Right lobe of liver (tissue), 6 donors: ENCODE data around the gene GPR84. TPM values are rescaled to one million over a fixed set of nuclear protein-coding genes. Genes with fewer than 3 reads are reported as not detected.

Experiments
- ATAC-seq, 4 donors: fragments of 200-7000 bp; cut with Tn5 transposase; one replicate each; pipeline ENCODE4 v1.9.1; 2020; ENCODE audit warnings: mild to moderate bottlenecking in 4 of 4, moderate library complexity in 4 of 4
- DNase-seq, 3 donors: peaks; one replicate each; pipeline ENCODE4 v3.0.0-alpha.2; 2020
- H3K27ac ChIP-seq, 3 donors: fragments of 200-600 bp; one replicate each; pipeline ENCODE4 v1.8.0; 2022
- H3K27me3 ChIP-seq, 2 donors: fragments of 200-600 bp; one replicate each; pipeline ENCODE4 v1.8.0; 2022
- H3K36me3 ChIP-seq, 4 donors: fragments of 200-600 bp; sonication (generic) in 1 of 4; one replicate each; pipeline versions ENCODE4 v1.5.1 to v1.8.0; 2017 to 2022; ENCODE audit warnings: control low read depth in 1 of 4
- H3K4me1 ChIP-seq, 4 donors: fragments of 200-600 bp; sonication (generic) in 1 of 4; one replicate each; pipeline versions ENCODE4 v1.5.1 to v1.8.0; 2017 to 2022; ENCODE audit warnings: control low read depth in 1 of 4
- H3K4me3 ChIP-seq, 3 donors: fragments of 200-600 bp; one replicate each; pipeline ENCODE4 v1.8.0; 2022
- H3K9me3 ChIP-seq, 4 donors: fragments of 200-600 bp; sonication (generic) in 1 of 4; one replicate each; pipeline versions ENCODE4 v1.5.1 to v1.8.0; 2017 to 2022; ENCODE audit warnings: control low read depth in 1 of 4
- POLR2A ChIP-seq: fragments of 450-650 bp; IDR thresholded peaks from one replicate; pipeline ENCODE4 v1.6.1; 2017; ENCODE audit warnings: antibody characterized with exemption, mild to moderate bottlenecking
- WGBS: methylation state at CpG from one replicate; pipeline ENCODE4 v1.1.6; 2018; ENCODE audit warnings: low coverage, low lambda C conversion rate; ENCODE audit not compliant: insufficient coverage; ENCODE audit errors: missing lambda C conversion rate; 5-methylcytosine and 5-hydroxymethylcytosine counted together
- intact Hi-C, 2 donors: fragments of 100-400 bp; cut with DNase I; formaldehyde crosslinking; loops; one replicate each; pipeline versions ENCODE4 v1.11.2 to v1.14.1; 2022
- total RNA-seq, 6 experiments: library from RNA; depleted of rRNA in 2 of 6; stranded (reverse); fragments of >200 nt in 2 of 6; fragmentation: NEBNext Ultra II Directional in 3 of 6; extraction: Animal tissue kit (Norgen Biotek cat#: 25700) in 3 of 6; gene quantifications; one replicate each; pipeline versions ENCODE4 v1.1.0 to v1.2.4, GENCODE V29; 2016 to 2023
- TF ChIP-seq, protein P1 (sequence below), 4 donors: fragments of 200-600 bp in 3 of 4; fragments of 450-650 bp in 1 of 4; IDR thresholded peaks; one replicate each; pipeline versions ENCODE4 v1.5.1 to v1.8.0; 2016 to 2022; ENCODE audit warnings: antibody characterized with exemption in 4 of 4, mild to moderate bottlenecking in 2 of 4
- donor health status: DM: no; HTN: yes; CAD: no.
- donor health status: DM: no; HTN: no; CAD: no.
- donor health status: DM: no; HTN: no; CAD: no.
- donor health status: DM: no; HTN: yes; CAD: no.
- donor health status: DM: no; HTN: yes; CAD: no.

The GPR84 gene
- total RNA-seq, 6 experiments from 2014 or later = 0.35 TPM; not detected in 5

- TF ChIP-seq, protein P1, sequence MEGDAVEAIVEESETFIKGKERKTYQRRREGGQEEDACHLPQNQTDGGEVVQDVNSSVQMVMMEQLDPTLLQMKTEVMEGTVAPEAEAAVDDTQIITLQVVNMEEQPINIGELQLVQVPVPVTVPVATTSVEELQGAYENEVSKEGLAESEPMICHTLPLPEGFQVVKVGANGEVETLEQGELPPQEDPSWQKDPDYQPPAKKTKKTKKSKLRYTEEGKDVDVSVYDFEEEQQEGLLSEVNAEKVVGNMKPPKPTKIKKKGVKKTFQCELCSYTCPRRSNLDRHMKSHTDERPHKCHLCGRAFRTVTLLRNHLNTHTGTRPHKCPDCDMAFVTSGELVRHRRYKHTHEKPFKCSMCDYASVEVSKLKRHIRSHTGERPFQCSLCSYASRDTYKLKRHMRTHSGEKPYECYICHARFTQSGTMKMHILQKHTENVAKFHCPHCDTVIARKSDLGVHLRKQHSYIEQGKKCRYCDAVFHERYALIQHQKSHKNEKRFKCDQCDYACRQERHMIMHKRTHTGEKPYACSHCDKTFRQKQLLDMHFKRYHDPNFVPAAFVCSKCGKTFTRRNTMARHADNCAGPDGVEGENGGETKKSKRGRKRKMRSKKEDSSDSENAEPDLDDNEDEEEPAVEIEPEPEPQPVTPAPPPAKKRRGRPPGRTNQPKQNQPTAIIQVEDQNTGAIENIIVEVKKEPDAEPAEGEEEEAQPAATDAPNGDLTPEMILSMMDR (IDR thresholded peaks at IDR 0.05) = peak; percentile 40 to 73 (median 64)
- no peak for TF ChIP-seq POLR2A
- H3K27me3 ChIP-seq = no peaks in the 10 kb centered on the region
- DNase-seq = no peak
- ATAC-seq = peak; percentile 40 to 63 (median 56)
- intact Hi-C loops = loop anchor here in 1 of 2 donors (5.0 kb wide), 1 partner anchor 48 kb away; no protein-coding TSS in a partner anchor
- no peak overlapping the region for H3K27ac ChIP-seq
- H3K36me3 ChIP-seq = peaks cover 20 to 47% (median 35%) of the 10 kb centered on the region in 4 donors
- WGBS = 21% methylated on average over 4 of the region's 4 CpGs
- H3K4me3 ChIP-seq = no peak overlapping the region
- no peaks in the 10 kb centered on the region for H3K9me3 ChIP-seq
- H3K4me1 ChIP-seq = no peaks in the 10 kb centered on the region
Observed at GRCh38 chr12:54394281-54394719, 30.0 kb upstream of the GPR84 start.

- no peaks in the 10 kb centered on the region for H3K27me3 ChIP-seq
- DNase-seq = no peak
- intact Hi-C loops = loop anchor here in 1 of 2 donors (5.0 kb wide), 1 partner anchor 49 kb away; no protein-coding TSS in a partner anchor
- no peaks in the 10 kb centered on the region for H3K9me3 ChIP-seq
- no peak overlapping the region for H3K4me3 ChIP-seq
- peaks cover 15 to 42% (median 32%) of the 10 kb centered on the region in 4 donors for H3K36me3 ChIP-seq
- ATAC-seq = no peak
- WGBS = 59% methylated on average over 3 of the region's 3 CpGs
- no peak overlapping the region for H3K27ac ChIP-seq
- no peaks in the 10 kb centered on the region for H3K4me1 ChIP-seq
- TF ChIP-seq, protein P1 (IDR thresholded peaks at IDR 0.05) = no peak
- TF ChIP-seq POLR2A = no peak
Observed at GRCh38 chr12:54393743-54394142, 29.5 kb upstream of the GPR84 start.

DNA sequence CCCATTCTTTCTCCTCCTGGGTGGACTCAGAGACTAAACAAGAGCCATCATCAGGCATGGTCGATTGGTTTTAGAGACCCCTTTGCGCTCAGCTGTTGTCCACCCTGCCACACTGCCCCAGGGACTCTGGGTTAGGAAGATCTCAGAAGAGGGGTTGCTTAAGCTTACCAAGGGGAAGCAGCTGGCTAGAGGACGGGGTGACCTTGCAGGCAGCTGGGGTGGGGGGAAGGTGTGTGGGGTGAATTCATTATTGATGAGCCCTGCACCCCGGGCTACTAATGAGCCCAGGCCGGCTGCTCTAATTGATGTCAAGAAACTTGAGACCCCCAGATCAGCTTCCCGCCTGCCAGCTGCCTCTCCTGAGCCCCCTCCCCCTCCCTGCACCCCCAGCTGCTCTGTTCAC, 28.9 kb upstream of the GPR84 start:
- Histone ChIP-seq H3K36me3 (peaks cover 12 to 36% (median 26%) of the 10 kb centered on the region in 4 donors), H3K9me3 (no peaks in the 10 kb centered on the region), H3K27me3 (no peaks in the 10 kb centered on the region), H3K4me1 (no peaks in the 10 kb centered on the region), H3K4me3 (no peak overlapping the region), H3K27ac (no peak overlapping the region)
- ATAC-seq (no peak), DNase-seq (no peak)
- intact Hi-C loops = loop anchor here in 1 of 2 donors (5.0 kb wide), 1 partner anchor 49 kb away; no protein-coding TSS in a partner anchor
- 69% methylated on average over 4 of the region's 6 CpGs for WGBS
- TF ChIP-seq, protein P1 (IDR thresholded peaks at IDR 0.05) = no peak
- TF ChIP-seq POLR2A = no peak

- intact Hi-C loops = loop anchor here in 1 of 2 donors (5.0 kb wide), 1 partner anchor 50 kb away; no protein-coding TSS in a partner anchor
- TF ChIP-seq POLR2A = no peak
- TF ChIP-seq, protein P1 (IDR thresholded peaks at IDR 0.05) = no peak
- Histone ChIP-seq H3K4me3 (no peak overlapping the region), H3K36me3 (peaks cover 8 to 31% (median 22%) of the 10 kb centered on the region in 4 donors), H3K4me1 (no peaks in the 10 kb centered on the region), H3K27ac (no peak overlapping the region), H3K9me3 (no peaks in the 10 kb centered on the region), H3K27me3 (no peaks in the 10 kb centered on the region)
- ATAC-seq = no peak
- DNase-seq = no peak
- 73% methylated on average over 5 of the region's 8 CpGs for WGBS
Observed at GRCh38 chr12:54392485-54393206, 28.4 kb upstream of the GPR84 start.
